ENCODE results near the gene SEH1L.

DNA sequence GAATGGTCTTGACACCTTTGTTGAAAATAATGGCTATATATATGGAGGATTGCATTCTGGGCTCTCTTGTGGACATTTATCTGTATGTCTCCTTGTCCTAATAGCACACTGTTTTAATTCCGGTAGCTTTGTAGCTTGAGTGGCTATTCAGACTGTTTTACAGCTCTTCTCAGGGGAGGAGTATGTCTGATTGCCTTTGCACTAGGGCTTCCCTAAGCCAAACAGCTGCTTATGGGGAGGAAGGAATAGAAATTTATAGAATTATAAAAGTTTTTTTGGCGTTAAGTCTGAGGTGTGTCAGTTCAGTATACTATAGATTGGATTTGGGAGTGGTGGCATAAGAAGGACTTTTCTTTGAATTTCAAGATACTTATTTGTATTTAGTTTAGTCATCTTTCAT lies 12.6 kb downstream of the SEH1L start:
- TF ChIP-seq CTCF (IDR thresholded peaks at IDR 0.05), result no peak
- TF ChIP-seq RFX5 (IDR thresholded peaks at IDR 0.05), result no peak
- no peak for TF ChIP-seq BHLHE40 (IDR thresholded peaks at IDR 0.05; ENCODE audit: low read depth, low read length)
- TF ChIP-seq, protein P1, sequence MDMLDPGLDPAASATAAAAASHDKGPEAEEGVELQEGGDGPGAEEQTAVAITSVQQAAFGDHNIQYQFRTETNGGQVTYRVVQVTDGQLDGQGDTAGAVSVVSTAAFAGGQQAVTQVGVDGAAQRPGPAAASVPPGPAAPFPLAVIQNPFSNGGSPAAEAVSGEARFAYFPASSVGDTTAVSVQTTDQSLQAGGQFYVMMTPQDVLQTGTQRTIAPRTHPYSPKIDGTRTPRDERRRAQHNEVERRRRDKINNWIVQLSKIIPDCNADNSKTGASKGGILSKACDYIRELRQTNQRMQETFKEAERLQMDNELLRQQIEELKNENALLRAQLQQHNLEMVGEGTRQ (IDR thresholded peaks at IDR 0.05), result no peak
- TF ChIP-seq ZSCAN20 (CRISPR knock-in tag; IDR thresholded peaks at IDR 0.05), result no peak
- no peak for TF ChIP-seq POLR2A (IDR thresholded peaks at IDR 0.05; ENCODE audit: low read length)
- no peak for TF ChIP-seq SMC3 (IDR thresholded peaks at IDR 0.05)
